ENCODE measurements around the gene TTLL3. TPM values are rescaled to one million over a fixed set of nuclear protein-coding genes. Genes with fewer than 3 reads are reported as not detected.

TTLL3 gene
- polyA plus RNA-seq, 1 of the 3 experiments (the other 2 are of a cell fraction): 41.6 TPM

- TF ChIP-seq REST (IDR thresholded peaks at IDR 0.05; ENCODE audit: low read depth, low read length): no peak
Measured at GRCh38 chr3:9810846-9811245, 784 bp downstream of the TTLL3 start (continued).

GRCh38 chr3:9812870-9813483, 2.9 kb downstream of the TTLL3 start:
- POLR2A ChIA-PET: interaction anchor here (0.6 kb wide), 1 partner anchor 64 kb away, joined by 3 read pairs; no protein-coding TSS in a partner anchor

More at GRCh38 chr3:9812870-9813483, 2.9 kb downstream of the TTLL3 start:
- Histone ChIP-seq H3K79me2 (ENCODE audit: insufficient read depth) (no peaks in the 10 kb centered on the region), H3K27ac (ENCODE audit: low read depth in 2 of 2, low read length in 1 of 2) (no peak overlapping the region), H3K36me3 (replicated peaks in 1 of 2; ENCODE audit: control insufficient read depth in 1 of 2, insufficient read depth in 2 of 2, low read length in 1 of 2) (peaks cover 4 to 6% of the 10 kb centered on the region in 2 experiments), H3K4me3 (ENCODE audit: low read depth in 2 of 2, low read length in 1 of 2) (no peak overlapping the region), H3K4me1 (ENCODE audit: control insufficient read depth in 1 of 2, insufficient read depth in 2 of 2, low read depth in 1 of 2, low read length in 1 of 2) (peaks cover 3 to 20% of the 10 kb centered on the region in 2 experiments; a peak in 1 of 4 replicates), H3K4me2 (no peak overlapping the region), H3K9ac (no peak overlapping the region), H2AFZ (ENCODE audit: low read depth) (no peak overlapping the region), H3K9me2 (no peaks in the 10 kb centered on the region), H4K20me1 (ENCODE audit: insufficient read depth) (no peaks in the 10 kb centered on the region), H3K9me3 (no peaks in the 10 kb centered on the region), H3F3A (replicated peaks; ENCODE audit: insufficient read depth) (peaks cover 16% of the 10 kb centered on the region), H3K27me3 (ENCODE audit: insufficient read depth) (no peaks in the 10 kb centered on the region)
- WGBS (ENCODE audit: low lambda C conversion rate): over 99% methylated on average over 9 of the region's 9 CpGs
- no peak for DNase-seq
- CTCF ChIA-PET: interaction anchor here (1.3 kb wide), 1 partner anchor 11 kb away, joined by 3 read pairs; no protein-coding TSS in a partner anchor
- TF ChIP-seq USF1 (IDR thresholded peaks at IDR 0.05; ENCODE audit: borderline replicate concordance, low read depth) (no peak), POLR2AphosphoS5 (IDR thresholded peaks at IDR 0.05; ENCODE audit: low read depth, low read length) (no peak), JUND (IDR thresholded peaks at IDR 0.05) (no peak), FOXJ3 (CRISPR knock-in tag; IDR thresholded peaks at IDR 0.05) (no peak), PBX3 (IDR thresholded peaks at IDR 0.05) (no peak), USF2 (IDR thresholded peaks at IDR 0.05; ENCODE audit: borderline replicate concordance, low read depth, low read length) (no peak), MAX (IDR thresholded peaks at IDR 0.05; ENCODE audit: low read depth) (no peak), IRF3 (IDR thresholded peaks at IDR 0.05; ENCODE audit: low read depth, low read length) (no peak), RFX5 (IDR thresholded peaks at IDR 0.05; ENCODE audit: low read length) (no peak), EZH2phosphoT487 (IDR thresholded peaks at IDR 0.05; ENCODE audit: borderline replicate concordance, low read depth) (no peak), TCF12 (IDR thresholded peaks at IDR 0.05) (no peak), MEF2A (IDR thresholded peaks at IDR 0.05; ENCODE audit: borderline replicate concordance, low read depth) (no peak), ELF1 (IDR thresholded peaks at IDR 0.05) (no peak)
